ENCODE results near the gene PLA2G4A. TPM values are rescaled to one million over a fixed set of nuclear protein-coding genes. Genes with fewer than 3 reads are reported as not detected.

The PLA2G4A gene
- total RNA-seq, 1 experiment from 2014 or later = 8.6 TPM

DNA sequence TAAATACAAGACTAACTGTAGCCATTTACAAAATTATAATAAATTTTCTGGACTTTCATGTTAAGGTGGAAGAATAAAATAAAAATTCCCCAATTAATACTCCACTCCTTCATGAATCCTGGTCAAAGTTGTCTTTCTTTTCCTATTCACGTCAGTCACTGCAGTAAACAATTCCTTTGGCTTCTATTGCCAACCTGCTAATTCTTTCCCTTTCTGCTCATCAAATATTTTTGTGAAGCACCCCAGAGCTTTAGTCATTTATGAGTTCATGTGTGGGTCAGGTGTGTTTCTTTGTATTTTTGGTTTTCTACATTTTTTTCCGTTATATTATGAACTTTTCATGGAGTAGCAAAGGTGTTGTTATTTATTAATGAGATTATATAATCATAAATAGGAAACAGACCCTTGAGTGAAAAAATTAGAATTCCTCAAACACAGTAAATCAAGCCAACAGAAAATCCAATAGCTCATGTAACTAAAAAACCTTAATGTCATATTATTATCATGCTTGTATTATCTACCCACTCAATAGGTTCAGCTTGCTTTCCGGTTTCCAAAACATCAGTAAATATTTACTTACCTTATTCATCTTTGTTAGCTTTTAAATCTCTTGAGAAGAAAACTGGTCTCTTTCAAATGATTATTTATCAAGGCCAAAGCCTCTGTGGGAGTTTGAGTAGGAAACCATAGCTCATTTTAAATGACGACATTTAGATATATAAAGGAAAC, 29.6 kb upstream of the PLA2G4A start:
- POLR2A ChIA-PET = no interaction called here
- Histone ChIP-seq H3K9ac (ENCODE audit: low read length) (no peak overlapping the region), H3K9me3 (ENCODE audit: control insufficient read depth in 1 of 2, insufficient read depth in 1 of 2, low read depth in 1 of 2, low read length in 2 of 2) (no peaks in the 10 kb centered on the region), H3K79me2 (ENCODE audit: insufficient read depth, low read length) (no peaks in the 10 kb centered on the region), H3K27ac (ENCODE audit: low read depth, low read length) (no peak overlapping the region), H2AFZ (ENCODE audit: low read depth, low read length, poor library complexity, severe bottlenecking) (no peak overlapping the region), H3K9me2 (ENCODE audit: insufficient read depth) (peaks cover 3% of the 10 kb centered on the region; the same call in 1 of the 2 replicates), H3K4me3 (replicated peaks in 1 of 2; ENCODE audit: low read depth in 1 of 2, low read length in 2 of 2) (no peak overlapping the region), H3K36me3 (ENCODE audit: control insufficient read depth in 1 of 2, insufficient read depth in 2 of 2, low read length in 2 of 2) (no peaks in the 10 kb centered on the region), H3K4me1 (ENCODE audit: control insufficient read depth in 1 of 2, insufficient read depth in 2 of 2, low read length in 2 of 2) (no peaks in the 10 kb centered on the region), H3K4me2 (ENCODE audit: low read length) (no peak overlapping the region), H4K20me1 (ENCODE audit: insufficient read depth) (no peaks in the 10 kb centered on the region), H3K27me3 (ENCODE audit: insufficient read depth, low read length) (no peaks in the 10 kb centered on the region)
- CTCF ChIA-PET = no interaction called here
- DNase-seq (ENCODE audit: low read depth, low spot score) (no peak), ATAC-seq (no peak)
- no TSS peak for BruUV-seq (replicated peaks)
- RAD21 ChIA-PET (ENCODE audit: low non-redundant PET in 1 of 2, low total read pairs in 2 of 2, uncharacterized antibody in 2 of 2, unreplicated experiment in 2 of 2) = no interaction called here
- intact Hi-C loops (cut with micrococcal nuclease) = no loop called here
- TF ChIP-seq CTCF (IDR thresholded peaks at IDR 0.05 in 2 of 3, conservative IDR thresholded peaks at IDR 0.05 in 1 of 3; ENCODE audit: borderline replicate concordance in 1 of 3, insufficient read depth in 1 of 3, low read depth in 2 of 3, low read length in 2 of 3) = no peak
- TF ChIP-seq SIN3A (IDR thresholded peaks at IDR 0.05; ENCODE audit: low read depth) = no peak
- no peak for TF ChIP-seq EZH2 (IDR thresholded peaks at IDR 0.05)
- TF ChIP-seq EZH2phosphoT487 (IDR thresholded peaks at IDR 0.05; ENCODE audit: borderline replicate concordance) = no peak
- TF ChIP-seq ZNF274 (IDR thresholded peaks at IDR 0.05; ENCODE audit: low read depth, low read length) = no peak
- TF ChIP-seq ZBTB33 (IDR thresholded peaks at IDR 0.05; ENCODE audit: extremely low read depth, insufficient replicate concordance, low read length) = no peak
- no peak for TF ChIP-seq POLR2A (IDR thresholded peaks at IDR 0.05; ENCODE audit: borderline replicate concordance, extremely low read depth, insufficient read depth, insufficient read length)
- no peak for TF ChIP-seq YY1 (IDR thresholded peaks at IDR 0.05; ENCODE audit: extremely low read depth, insufficient replicate concordance, low read depth, low read length)
- no peak for TF ChIP-seq RAD21 (IDR thresholded peaks at IDR 0.05; ENCODE audit: low read depth)
- no peak for TF ChIP-seq POLR2AphosphoS5 (IDR thresholded peaks at IDR 0.05; ENCODE audit: low read depth, low read length)
